ENCODE data around the gene U2AF2.

Gene U2AF2

GRCh38 chr19:55613930-55614710 is 40.7 kb upstream of the U2AF2 start:
- Histone ChIP-seq H3K9me3 (ENCODE audit: control insufficient read depth in 2 of 2, low read length in 2 of 2) (no peaks in the 10 kb centered on the region), H3K9ac (ENCODE audit: low read depth in 1 of 2, low read length in 2 of 2) (no peak overlapping the region), H3K4me3 (ENCODE audit: low read length in 2 of 2) (no peak overlapping the region), H3K36me3 (ENCODE audit: control insufficient read depth in 2 of 2, insufficient read depth in 2 of 2, low read length in 2 of 2) (peaks cover 12 to 20% of the 10 kb centered on the region in 2 donors), H3K4me1 (ENCODE audit: control insufficient read depth in 2 of 2, insufficient read depth in 2 of 2, low read length in 2 of 2) (no peaks in the 10 kb centered on the region), H3K27ac (ENCODE audit: low read depth in 2 of 2, low read length in 2 of 2) (no peak overlapping the region), H3K27me3 (ENCODE audit: control insufficient read depth in 2 of 2, insufficient read depth in 2 of 2, low read length in 2 of 2) (no peaks in the 10 kb centered on the region)

- Histone ChIP-seq H3K27me3 (ENCODE audit: control insufficient read depth in 2 of 2, insufficient read depth in 2 of 2, low read length in 2 of 2) (no peaks in the 10 kb centered on the region), H3K9ac (ENCODE audit: low read depth in 1 of 2, low read length in 2 of 2) (no peak overlapping the region), H3K36me3 (ENCODE audit: control insufficient read depth in 2 of 2, insufficient read depth in 2 of 2, low read length in 2 of 2) (peaks cover 12 to 13% of the 10 kb centered on the region in 2 donors), H3K9me3 (ENCODE audit: control insufficient read depth in 2 of 2, low read length in 2 of 2) (no peaks in the 10 kb centered on the region), H3K27ac (ENCODE audit: low read depth in 2 of 2, low read length in 2 of 2) (no peak overlapping the region), H3K4me3 (ENCODE audit: low read length in 2 of 2) (no peak overlapping the region), H3K4me1 (ENCODE audit: control insufficient read depth in 2 of 2, insufficient read depth in 2 of 2, low read length in 2 of 2) (no peaks in the 10 kb centered on the region)
Observed at GRCh38 chr19:55614711-55615542, 39.9 kb upstream of the U2AF2 start.

GRCh38 chr19:55615543-55616394 is 39.1 kb upstream of the U2AF2 start:
- no peaks in the 10 kb centered on the region for H3K27me3 ChIP-seq (ENCODE audit: control insufficient read depth in 2 of 2, insufficient read depth in 2 of 2, low read length in 2 of 2)
- H3K27ac ChIP-seq (ENCODE audit: low read depth in 2 of 2, low read length in 2 of 2): no peak overlapping the region
- no peaks in the 10 kb centered on the region for H3K4me1 ChIP-seq (ENCODE audit: control insufficient read depth in 2 of 2, insufficient read depth in 2 of 2, low read length in 2 of 2)
- H3K9me3 ChIP-seq (ENCODE audit: control insufficient read depth in 2 of 2, low read length in 2 of 2): no peaks in the 10 kb centered on the region
- H3K36me3 ChIP-seq (ENCODE audit: control insufficient read depth in 2 of 2, insufficient read depth in 2 of 2, low read length in 2 of 2): peaks cover 12 to 15% of the 10 kb centered on the region in 2 donors
- no peak overlapping the region for H3K4me3 ChIP-seq (ENCODE audit: low read length in 2 of 2)
- no peak overlapping the region for H3K9ac ChIP-seq (ENCODE audit: low read depth in 1 of 2, low read length in 2 of 2)

GRCh38 chr19:55616395-55616875 is 38.4 kb upstream of the U2AF2 start:
- Histone ChIP-seq H3K36me3 (ENCODE audit: control insufficient read depth in 2 of 2, insufficient read depth in 2 of 2, low read length in 2 of 2) (peaks cover 12 to 21% of the 10 kb centered on the region in 2 donors), H3K9ac (ENCODE audit: low read depth in 1 of 2, low read length in 2 of 2) (no peak overlapping the region), H3K4me3 (ENCODE audit: low read length in 2 of 2) (no peak overlapping the region), H3K9me3 (ENCODE audit: control insufficient read depth in 2 of 2, low read length in 2 of 2) (no peaks in the 10 kb centered on the region), H3K4me1 (ENCODE audit: control insufficient read depth in 2 of 2, insufficient read depth in 2 of 2, low read length in 2 of 2) (no peaks in the 10 kb centered on the region), H3K27ac (ENCODE audit: low read depth in 2 of 2, low read length in 2 of 2) (no peak overlapping the region), H3K27me3 (ENCODE audit: control insufficient read depth in 2 of 2, insufficient read depth in 2 of 2, low read length in 2 of 2) (no peaks in the 10 kb centered on the region)

- H3K27me3 ChIP-seq (ENCODE audit: control insufficient read depth in 2 of 2, insufficient read depth in 2 of 2, low read length in 2 of 2): no peaks in the 10 kb centered on the region
- H3K36me3 ChIP-seq (ENCODE audit: control insufficient read depth in 2 of 2, insufficient read depth in 2 of 2, low read length in 2 of 2): peaks cover 12 to 24% of the 10 kb centered on the region in 2 donors
- H3K9me3 ChIP-seq (ENCODE audit: control insufficient read depth in 2 of 2, low read length in 2 of 2): no peaks in the 10 kb centered on the region
- H3K9ac ChIP-seq (ENCODE audit: low read depth in 1 of 2, low read length in 2 of 2): no peak overlapping the region
- no peaks in the 10 kb centered on the region for H3K4me1 ChIP-seq (ENCODE audit: control insufficient read depth in 2 of 2, insufficient read depth in 2 of 2, low read length in 2 of 2)
- no peak overlapping the region for H3K27ac ChIP-seq (ENCODE audit: low read depth in 2 of 2, low read length in 2 of 2)
- no peak overlapping the region for H3K4me3 ChIP-seq (ENCODE audit: low read length in 2 of 2)
Observed at GRCh38 chr19:55617426-55617825, 37.4 kb upstream of the U2AF2 start.

- Histone ChIP-seq H3K4me3 (ENCODE audit: low read length in 2 of 2) (no peak overlapping the region), H3K9ac (ENCODE audit: low read depth in 1 of 2, low read length in 2 of 2) (no peak overlapping the region), H3K27ac (ENCODE audit: low read depth in 2 of 2, low read length in 2 of 2) (no peak overlapping the region), H3K27me3 (ENCODE audit: control insufficient read depth in 2 of 2, insufficient read depth in 2 of 2, low read length in 2 of 2) (no peaks in the 10 kb centered on the region), H3K9me3 (ENCODE audit: control insufficient read depth in 2 of 2, low read length in 2 of 2) (no peaks in the 10 kb centered on the region), H3K4me1 (ENCODE audit: control insufficient read depth in 2 of 2, insufficient read depth in 2 of 2, low read length in 2 of 2) (no peaks in the 10 kb centered on the region), H3K36me3 (ENCODE audit: control insufficient read depth in 2 of 2, insufficient read depth in 2 of 2, low read length in 2 of 2) (peaks cover 12 to 24% of the 10 kb centered on the region in 2 donors)
Observed at GRCh38 chr19:55618426-55618825, 36.4 kb upstream of the U2AF2 start.

- H3K36me3 ChIP-seq (ENCODE audit: control insufficient read depth in 2 of 2, insufficient read depth in 2 of 2, low read length in 2 of 2): peaks cover 12 to 24% of the 10 kb centered on the region in 2 donors
- no peak overlapping the region for H3K9ac ChIP-seq (ENCODE audit: low read depth in 1 of 2, low read length in 2 of 2)
- H3K4me1 ChIP-seq (ENCODE audit: control insufficient read depth in 2 of 2, insufficient read depth in 2 of 2, low read length in 2 of 2): no peaks in the 10 kb centered on the region
- H3K27ac ChIP-seq (ENCODE audit: low read depth in 2 of 2, low read length in 2 of 2): no peak overlapping the region
- no peaks in the 10 kb centered on the region for H3K27me3 ChIP-seq (ENCODE audit: control insufficient read depth in 2 of 2, insufficient read depth in 2 of 2, low read length in 2 of 2)
- no peak overlapping the region for H3K4me3 ChIP-seq (ENCODE audit: low read length in 2 of 2)
- H3K9me3 ChIP-seq (ENCODE audit: control insufficient read depth in 2 of 2, low read length in 2 of 2): no peaks in the 10 kb centered on the region
Observed at GRCh38 chr19:55619286-55619685, 35.5 kb upstream of the U2AF2 start.

- Histone ChIP-seq H3K9ac (ENCODE audit: low read depth in 1 of 2, low read length in 2 of 2) (no peak overlapping the region), H3K27ac (ENCODE audit: low read depth in 2 of 2, low read length in 2 of 2) (no peak overlapping the region), H3K4me1 (ENCODE audit: control insufficient read depth in 2 of 2, insufficient read depth in 2 of 2, low read length in 2 of 2) (peaks cover 0 to 4% of the 10 kb centered on the region in 2 donors), H3K27me3 (ENCODE audit: control insufficient read depth in 2 of 2, insufficient read depth in 2 of 2, low read length in 2 of 2) (no peaks in the 10 kb centered on the region), H3K36me3 (ENCODE audit: control insufficient read depth in 2 of 2, insufficient read depth in 2 of 2, low read length in 2 of 2) (peaks cover 9 to 21% of the 10 kb centered on the region in 2 donors), H3K4me3 (ENCODE audit: low read length in 2 of 2) (no peak overlapping the region), H3K9me3 (ENCODE audit: control insufficient read depth in 2 of 2, low read length in 2 of 2) (no peaks in the 10 kb centered on the region)
Observed at GRCh38 chr19:55620410-55621204, 34.2 kb upstream of the U2AF2 start.

- H3K4me1 ChIP-seq (ENCODE audit: control insufficient read depth in 2 of 2, insufficient read depth in 2 of 2, low read length in 2 of 2): peaks cover 0 to 4% of the 10 kb centered on the region in 2 donors
- no peak overlapping the region for H3K27ac ChIP-seq (ENCODE audit: low read depth in 2 of 2, low read length in 2 of 2)
Observed at GRCh38 chr19:55621205-55621672, 33.6 kb upstream of the U2AF2 start.

More at GRCh38 chr19:55621205-55621672, 33.6 kb upstream of the U2AF2 start:
- no peaks in the 10 kb centered on the region for H3K9me3 ChIP-seq (ENCODE audit: control insufficient read depth in 2 of 2, low read length in 2 of 2)
- H3K27me3 ChIP-seq (ENCODE audit: control insufficient read depth in 2 of 2, insufficient read depth in 2 of 2, low read length in 2 of 2): no peaks in the 10 kb centered on the region
- peaks cover 9 to 16% of the 10 kb centered on the region in 2 donors for H3K36me3 ChIP-seq (ENCODE audit: control insufficient read depth in 2 of 2, insufficient read depth in 2 of 2, low read length in 2 of 2)
- no peak overlapping the region for H3K4me3 ChIP-seq (ENCODE audit: low read length in 2 of 2)
- H3K9ac ChIP-seq (ENCODE audit: low read depth in 1 of 2, low read length in 2 of 2): no peak overlapping the region
